Globus pallidus (tissue), 1 donor: ENCODE measurements around the gene CCT6B.

Source experiments
- DNase-seq: peaks from one replicate; pipeline ENCODE4 v3.0.0-alpha.2; 2015; ENCODE audit warnings: low spot score

Gene CCT6B

DNA sequence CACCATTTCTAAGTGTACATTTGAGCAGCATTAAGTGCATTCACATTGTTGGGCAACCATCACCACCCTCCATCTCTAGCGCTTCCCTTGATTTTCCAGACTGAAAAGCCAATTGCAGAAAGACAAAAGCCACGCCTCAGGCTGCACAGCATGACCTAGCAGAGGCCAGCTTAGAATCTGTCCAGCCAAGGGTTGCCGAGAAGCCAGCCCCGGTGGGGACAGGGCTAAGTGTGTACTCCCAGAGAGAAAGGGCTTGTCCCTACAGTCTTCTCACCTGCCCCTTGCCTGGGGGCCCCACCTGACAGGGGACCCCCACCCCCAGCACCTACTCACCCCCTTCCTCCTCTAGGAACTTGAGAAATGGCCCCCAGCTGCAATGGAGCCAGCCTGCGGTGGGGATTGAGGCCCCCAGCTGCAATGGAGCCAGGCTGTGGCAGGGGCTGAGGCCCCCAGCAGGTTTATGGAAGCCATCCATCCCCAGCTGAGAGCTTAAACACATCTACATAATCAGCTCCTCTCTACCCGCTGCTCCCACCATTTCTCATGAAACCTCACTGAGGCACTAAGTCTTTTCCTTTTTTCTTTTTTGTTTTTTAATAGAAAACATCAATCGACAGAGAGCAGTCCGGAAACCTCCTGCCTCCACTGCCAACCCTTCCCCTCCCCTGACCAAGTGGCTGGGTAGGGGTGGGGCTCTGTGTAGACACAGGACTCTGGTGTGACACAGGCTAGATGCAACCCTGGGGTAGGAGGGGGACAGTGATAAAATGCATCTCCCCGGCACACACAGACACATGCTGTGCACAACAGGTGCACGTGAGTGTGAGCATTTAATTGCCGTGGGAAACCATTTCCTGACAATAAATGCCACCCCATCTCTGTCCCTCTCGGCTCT is 77.9 kb downstream of the CCT6B start:
- DNase-seq = no peak

DNA sequence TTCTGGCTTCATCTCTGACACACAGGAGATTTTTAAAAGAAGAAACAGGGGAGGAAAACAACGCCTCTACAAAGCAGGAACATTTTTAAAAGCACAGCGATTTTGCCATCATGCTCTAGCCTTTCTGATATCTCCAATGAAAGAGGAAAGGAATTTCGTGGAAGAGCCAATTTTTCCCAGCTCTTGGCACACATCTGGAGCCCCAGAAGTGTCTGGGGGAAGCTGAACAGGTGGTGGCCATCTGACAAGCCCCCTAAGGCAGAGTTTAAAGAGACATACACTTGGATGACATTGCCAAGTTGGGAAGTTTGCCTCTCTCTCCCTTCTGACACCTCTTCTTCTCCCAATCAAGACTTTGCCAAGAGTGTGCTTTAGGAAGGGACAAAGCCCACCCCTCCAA is 82.1 kb downstream of the CCT6B start:
- DNase-seq = no peak
